PC-9 (cell line): ENCODE data around the gene RYR1.

Source experiments
- CTCF ChIP-seq: fragments of 200-600 bp; sonication (generic); conservative IDR thresholded peaks from 2 replicates; pipeline ENCODE4 v1.6.1; 2017; ENCODE audit warnings: mixed run types, antibody characterized with exemption, mild to moderate bottlenecking, moderate library complexity
- EZH2 ChIP-seq: fragments of 200-600 bp; sonication (generic); IDR thresholded peaks from 2 replicates; pipeline ENCODE4 v1.8.0; 2017; ENCODE audit warnings: antibody characterized with exemption, low read depth

GRCh38 chr19:38544569-38545315 is 111.3 kb downstream of the RYR1 start:
- peak; percentile 18 for TF ChIP-seq CTCF
- no peak for TF ChIP-seq EZH2
